Islet of Langerhans (tissue), 1 donor: ENCODE results near the gene C2orf42.
"Not testable (repeated sequence)": the region's sequence is repeated elsewhere in the genome, so short reads cannot be mapped to it uniquely, and the experiment has no call there.

Experiments
- FAIRE-seq: peaks from one replicate; lab custom pipeline; 2011; peaks lifted over from hg19 to GRCh38; lab: Jason Lieb, UNC

C2orf42 gene

DNA sequence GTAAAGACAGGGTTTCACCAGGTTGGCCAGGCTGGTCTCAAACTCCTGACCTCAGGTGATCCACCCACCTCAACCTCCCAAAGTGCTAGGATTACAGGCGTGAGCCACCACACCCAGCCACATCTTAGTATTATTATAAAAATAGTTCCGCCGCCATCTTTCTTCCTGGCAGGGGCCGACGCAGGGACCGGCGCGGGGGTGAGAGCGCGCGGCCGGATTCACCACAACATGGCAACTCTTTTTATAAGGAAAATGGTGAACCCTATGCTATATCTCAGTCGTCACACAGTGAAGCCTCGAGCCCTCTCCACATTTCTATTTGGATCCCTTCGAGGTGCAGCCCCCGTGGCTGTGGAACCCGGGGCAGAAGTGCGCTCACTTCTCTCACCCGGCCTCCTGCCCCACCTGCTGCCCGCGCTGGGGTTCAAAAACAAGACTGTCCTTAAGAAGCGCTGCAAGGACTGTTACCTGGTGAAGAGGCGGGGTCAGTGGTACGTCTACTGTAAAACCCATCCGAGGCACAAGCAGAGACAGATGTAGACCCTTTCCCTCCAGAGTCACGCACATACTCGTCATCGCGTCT, 88.4 kb downstream of the C2orf42 start:
- FAIRE-seq: not testable (repeated sequence)

DNA sequence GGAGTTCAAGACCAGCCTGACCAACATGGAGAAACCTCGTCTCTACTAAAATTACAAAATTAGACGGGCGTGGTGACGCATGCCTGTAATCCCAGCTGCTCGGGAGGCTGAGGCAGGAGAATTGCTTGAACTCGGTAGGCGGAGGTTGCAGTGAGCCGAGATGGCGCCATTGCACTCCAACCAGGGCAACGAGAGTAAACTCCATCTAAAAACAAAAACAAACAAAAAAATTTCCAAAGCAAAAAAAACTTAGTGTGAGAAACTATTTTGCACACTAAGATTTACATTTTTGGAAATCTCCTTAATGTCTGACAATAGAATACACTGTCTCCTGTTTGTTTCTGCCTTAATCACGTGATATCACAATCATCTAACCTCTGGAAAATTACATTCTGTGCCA, 89.1 kb downstream of the C2orf42 start:
- not testable (repeated sequence) for FAIRE-seq

DNA sequence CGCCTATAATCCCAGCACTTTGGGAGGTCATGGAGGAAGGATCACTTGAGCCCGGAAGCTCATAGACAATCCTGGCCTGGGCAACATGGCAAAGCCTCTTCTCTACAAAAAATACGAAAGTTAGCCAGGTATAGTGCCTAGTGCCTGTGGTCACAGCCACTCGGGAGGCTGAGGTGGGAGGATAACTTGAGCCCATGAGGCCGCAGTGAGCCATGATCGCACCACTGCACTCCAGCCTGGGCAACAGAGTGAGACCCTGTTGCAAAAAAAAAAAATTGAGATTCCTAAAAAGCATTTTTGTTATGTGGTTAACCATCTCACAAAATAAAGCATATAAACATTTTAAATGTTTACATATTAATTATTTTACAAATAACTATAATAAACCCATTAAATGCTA, 89.6 kb downstream of the C2orf42 start:
- no peak for FAIRE-seq
